AG04450 (cell line): Measurements from ENCODE around the gene BEST1. TPM values are rescaled to one million over a fixed set of nuclear protein-coding genes. Genes with fewer than 3 reads are reported as not detected.

Experiments used
- CTCF ChIA-PET: fragments of 300-600, 350-600 bp; formaldehyde crosslinking; extraction: SDS; loops from one replicate; lab custom pipeline; 2022; ENCODE audit warnings: antibody characterized with exemption, inconsistent platforms; lab: Charles Lee
- POLR2A ChIA-PET: fragments of 350-600 bp; formaldehyde crosslinking; extraction: SDS; loops from one replicate; lab custom pipeline; 2021; ENCODE audit warnings: antibody characterized with exemption, inconsistent platforms; lab: Yijun Ruan, JAX
- DNase-seq: peaks from one replicate; pipeline ENCODE4 v3.0.0-alpha.2; 2011; ENCODE audit warnings: low read depth, low spot score
- H3K27ac ChIP-seq: one replicate; pipeline ENCODE4 v1.5.1; 2012; ENCODE audit warnings: low read depth, low read length, control low read depth
- H3K27me3 ChIP-seq: one replicate; pipeline ENCODE4 v1.6.0; 2012; ENCODE audit warnings: low read length; ENCODE audit not compliant: control insufficient read depth, insufficient read depth
- H3K4me3 ChIP-seq: 2 replicates; pipeline ENCODE4 v1.5.1; 2011; ENCODE audit warnings: mild to moderate bottlenecking, low read depth, low read length, control low read depth
- H3K9me3 ChIP-seq: 2 replicates; pipeline ENCODE4 v1.5.1; 2012; ENCODE audit warnings: low read length; ENCODE audit not compliant: control insufficient read depth, insufficient read depth
- polyA plus RNA-seq: library from polyadenylated mRNA; depleted of rRNA; stranded (reverse); fragments of >200 nt; gene quantifications from 2 replicates; pipeline ENCODE4 v1.2.3, GENCODE V29; 2011
- TF ChIP-seq, protein P1 (sequence below): IDR thresholded peaks from 2 replicates; pipeline ENCODE4 v1.5.1; 2011; ENCODE audit warnings: low read depth, low read length, control low read depth, inconsistent platforms

The BEST1 gene
- polyA plus RNA-seq, 1 experiment: 2.6 TPM

DNA sequence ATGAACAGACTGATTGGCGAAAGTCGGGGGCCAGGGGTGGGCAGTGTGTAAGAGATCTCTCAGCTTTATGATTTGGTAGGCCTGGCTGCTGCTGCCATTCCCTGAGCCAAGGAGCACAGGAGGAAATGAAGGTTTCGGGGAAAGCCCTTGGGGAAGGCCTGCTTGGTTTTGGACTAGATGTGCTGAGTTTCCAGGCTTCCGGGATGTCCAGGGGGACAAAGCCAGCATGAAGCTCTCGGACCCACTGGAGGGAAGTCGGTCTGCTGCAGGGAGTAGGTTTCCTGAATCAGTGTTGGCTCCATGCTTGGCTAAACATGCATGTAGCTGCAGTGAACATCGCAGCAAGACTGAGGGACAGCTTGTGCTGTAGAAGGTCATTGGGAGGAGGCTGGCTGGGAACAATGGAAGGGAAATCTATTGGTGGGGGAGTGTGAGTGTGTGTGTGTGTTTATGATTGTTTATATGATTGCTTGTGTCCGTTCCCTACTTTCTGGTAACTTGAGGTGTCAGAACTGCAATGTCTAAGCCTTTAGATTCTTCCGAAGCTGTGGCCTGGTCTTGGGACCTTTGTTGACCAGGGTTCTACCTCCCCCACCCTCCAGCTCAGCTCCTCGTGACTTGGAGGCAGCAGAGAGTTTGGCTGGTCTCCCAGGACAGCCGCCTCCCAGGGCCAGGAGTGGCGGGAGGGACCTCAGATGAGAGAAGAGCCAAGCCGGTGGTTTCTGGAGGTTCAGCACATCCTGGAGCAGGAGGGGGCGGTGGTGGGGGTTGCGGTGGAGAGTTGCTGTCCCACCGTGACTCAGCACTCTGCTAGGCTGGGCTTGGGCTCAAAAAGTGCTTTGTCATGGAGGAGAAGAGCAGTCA, 21.3 kb downstream of the BEST1 start:
- peak; percentile 98 for DNase-seq
- Histone ChIP-seq H3K27ac (peak overlapping the region; percentile 99), H3K9me3 (peaks cover 5% of the 10 kb centered on the region; the same call in 1 of the 2 replicates), H3K27me3 (no peaks in the 10 kb centered on the region), H3K4me3 (0 out of 2 replicates have a peak overlapping the region, but pooled peaks have one; percentile 20)
- CTCF ChIA-PET: interaction anchor here (0.6 to 14.7 kb wide), 8 partner anchors 10 to 518 kb away, joined by 3 to 135 read pairs (median 4); no protein-coding TSS in a partner anchor
- TF ChIP-seq, protein P1, sequence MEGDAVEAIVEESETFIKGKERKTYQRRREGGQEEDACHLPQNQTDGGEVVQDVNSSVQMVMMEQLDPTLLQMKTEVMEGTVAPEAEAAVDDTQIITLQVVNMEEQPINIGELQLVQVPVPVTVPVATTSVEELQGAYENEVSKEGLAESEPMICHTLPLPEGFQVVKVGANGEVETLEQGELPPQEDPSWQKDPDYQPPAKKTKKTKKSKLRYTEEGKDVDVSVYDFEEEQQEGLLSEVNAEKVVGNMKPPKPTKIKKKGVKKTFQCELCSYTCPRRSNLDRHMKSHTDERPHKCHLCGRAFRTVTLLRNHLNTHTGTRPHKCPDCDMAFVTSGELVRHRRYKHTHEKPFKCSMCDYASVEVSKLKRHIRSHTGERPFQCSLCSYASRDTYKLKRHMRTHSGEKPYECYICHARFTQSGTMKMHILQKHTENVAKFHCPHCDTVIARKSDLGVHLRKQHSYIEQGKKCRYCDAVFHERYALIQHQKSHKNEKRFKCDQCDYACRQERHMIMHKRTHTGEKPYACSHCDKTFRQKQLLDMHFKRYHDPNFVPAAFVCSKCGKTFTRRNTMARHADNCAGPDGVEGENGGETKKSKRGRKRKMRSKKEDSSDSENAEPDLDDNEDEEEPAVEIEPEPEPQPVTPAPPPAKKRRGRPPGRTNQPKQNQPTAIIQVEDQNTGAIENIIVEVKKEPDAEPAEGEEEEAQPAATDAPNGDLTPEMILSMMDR: no peak
- POLR2A ChIA-PET: interaction anchor here (0.6 to 2.7 kb wide), 8 partner anchors 9 to 409 kb away, joined by 3 to 27 read pairs (median 6); no protein-coding TSS in a partner anchor

DNA sequence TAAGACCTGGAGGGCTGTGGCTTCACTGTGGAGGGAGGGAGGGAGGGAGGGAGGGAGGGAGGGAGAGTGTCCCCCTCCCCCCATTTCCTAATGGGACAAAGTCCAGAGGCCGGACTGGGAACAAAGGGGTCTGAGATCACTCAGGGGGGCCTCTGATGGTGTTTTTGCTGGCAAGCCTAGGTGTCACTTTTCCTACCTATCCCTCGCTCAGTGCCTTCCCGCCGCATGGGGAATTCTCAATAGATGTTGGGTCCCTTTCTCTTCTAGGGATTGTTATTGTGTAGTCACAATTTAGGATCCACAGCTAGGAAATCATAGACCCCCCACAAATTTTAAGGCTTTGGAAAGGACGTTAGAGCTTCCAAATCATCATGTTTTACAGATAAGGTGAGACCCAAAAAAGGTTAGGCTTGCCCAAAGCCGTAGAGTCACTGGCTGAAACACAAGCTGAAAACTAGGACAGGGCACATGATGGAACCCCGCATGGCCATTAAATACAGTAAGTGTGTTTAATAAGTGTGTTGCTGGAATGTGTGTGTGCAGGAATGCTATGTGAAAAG, 22.0 kb downstream of the BEST1 start:
- CTCF ChIA-PET: interaction anchor here (0.6 to 14.7 kb wide), 6 partner anchors 24 to 517 kb away, joined by 3 to 135 read pairs (median 6); no protein-coding TSS in a partner anchor
- Histone ChIP-seq H3K27ac (peak overlapping the region; percentile 99), H3K4me3 (peak overlapping the region; percentile 25), H3K9me3 (peaks cover 5% of the 10 kb centered on the region; the same call in 1 of the 2 replicates), H3K27me3 (no peaks in the 10 kb centered on the region)
- TF ChIP-seq, protein P1: no peak
- no peak for DNase-seq
- POLR2A ChIA-PET: interaction anchor here (0.9 to 2.7 kb wide), 8 partner anchors 9 to 109 kb away, joined by 3 to 27 read pairs (median 4); partner anchors contain the start of gene BEST1

DNA sequence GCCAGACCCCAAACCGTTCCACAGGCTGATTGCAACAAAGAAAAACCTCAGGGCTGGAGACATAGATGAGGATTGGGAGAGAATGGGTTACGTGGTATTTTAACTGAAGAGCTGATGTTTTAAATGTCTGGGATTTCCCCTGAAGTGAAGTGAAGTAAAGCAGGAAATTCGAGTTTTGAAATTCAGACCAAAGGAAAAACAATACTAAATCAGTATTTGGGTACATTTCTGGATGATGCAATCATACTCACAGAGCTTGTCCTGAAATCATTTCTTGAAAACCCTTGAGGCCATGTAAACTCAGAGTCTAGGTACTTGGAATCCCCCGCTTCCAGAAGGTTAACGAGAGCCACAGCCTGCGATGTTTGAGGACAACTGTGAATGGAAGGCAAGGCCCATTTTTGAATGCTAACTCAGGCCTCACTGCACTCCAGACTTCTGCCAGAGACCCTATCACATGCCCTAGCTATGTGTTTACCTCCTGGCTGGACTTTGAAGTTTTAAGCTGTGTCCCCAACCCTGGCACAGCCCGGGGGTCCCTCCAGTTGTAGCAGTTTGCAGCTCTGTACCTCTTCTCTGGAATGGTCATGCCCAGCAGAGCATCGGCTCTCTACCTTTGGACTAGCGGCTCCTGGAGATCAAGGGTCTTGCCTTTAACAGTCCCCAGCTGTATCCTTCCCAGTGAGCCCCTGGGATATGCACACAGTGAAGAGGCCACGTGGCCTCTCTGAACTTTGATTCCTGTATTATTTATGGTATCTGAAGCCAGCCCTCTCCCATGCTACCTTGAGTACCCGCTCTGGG, 22.7 kb downstream of the BEST1 start:
- Histone ChIP-seq H3K9me3 (peaks cover 5% of the 10 kb centered on the region; the same call in 1 of the 2 replicates), H3K4me3 (no peak overlapping the region), H3K27me3 (no peaks in the 10 kb centered on the region), H3K27ac (peak overlapping the region; percentile 99)
- CTCF ChIA-PET: interaction anchor here (0.9 to 14.7 kb wide), 5 partner anchors 25 to 136 kb away, joined by 5 to 135 read pairs (median 7); no protein-coding TSS in a partner anchor
- TF ChIP-seq, protein P1: no peak
- DNase-seq: no peak
- POLR2A ChIA-PET: interaction anchor here (0.9 to 2.7 kb wide), 7 partner anchors 10 to 108 kb away, joined by 3 to 27 read pairs (median 4); partner anchors contain the start of gene BEST1

DNA sequence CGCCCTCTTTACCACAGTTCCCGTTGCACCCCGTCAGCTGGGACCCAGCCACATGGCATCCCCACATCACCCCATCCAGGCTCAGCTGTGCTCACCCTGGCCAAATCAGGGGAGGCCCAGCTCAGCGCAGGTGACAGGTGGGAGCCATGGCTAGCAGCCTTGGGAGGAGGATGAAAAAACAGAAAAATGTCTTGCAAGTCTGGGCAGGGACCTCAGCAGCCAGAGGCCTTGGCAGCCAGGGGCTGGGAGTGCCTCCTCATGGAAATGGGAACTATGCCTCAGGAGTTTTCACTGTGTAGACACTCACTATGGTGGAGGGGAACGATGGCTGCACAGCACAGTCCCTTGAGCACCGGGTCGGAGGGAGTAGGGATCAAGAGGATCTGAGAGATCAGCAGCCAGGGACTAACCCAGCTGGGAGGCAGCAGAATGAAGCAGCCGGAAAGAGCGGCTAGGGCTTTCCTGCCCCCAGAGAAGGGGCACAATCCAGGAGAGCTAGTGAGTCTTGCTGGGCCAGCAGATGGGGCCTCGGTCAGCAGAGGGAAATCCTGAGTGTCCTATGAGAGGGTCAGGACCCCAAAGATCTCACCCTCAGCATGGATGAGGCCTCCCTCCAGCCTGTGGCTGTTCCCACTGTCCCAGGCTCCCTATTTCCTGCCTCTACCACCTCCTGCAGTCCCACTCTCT, 23.5 kb downstream of the BEST1 start:
- ChIA-PET POLR2A (no interaction called here), CTCF (interaction anchor here (1.7 to 3.2 kb wide), 3 partner anchors 26 to 135 kb away, joined by 7 to 17 read pairs (median 7); no protein-coding TSS in a partner anchor)
- Histone ChIP-seq H3K4me3 (no peak overlapping the region), H3K27ac (peak overlapping the region; percentile 99), H3K27me3 (no peaks in the 10 kb centered on the region), H3K9me3 (peaks cover 5% of the 10 kb centered on the region; the same call in 1 of the 2 replicates)
- no peak for DNase-seq
- TF ChIP-seq, protein P1: no peak
